Measurements from ENCODE around the gene KRTAP10-11.

GRCh38 chr21:44681152-44681551 lies 34.9 kb downstream of the KRTAP10-11 start:
- no peak for TF ChIP-seq POLR2A (IDR thresholded peaks at IDR 0.05)
- TF ChIP-seq CTCF (IDR thresholded peaks at IDR 0.05), result no peak
- TF ChIP-seq POLR2AphosphoS5 (IDR thresholded peaks at IDR 0.05), result no peak
